ENCODE measurements around the gene SLC22A23.

SLC22A23 gene

DNA sequence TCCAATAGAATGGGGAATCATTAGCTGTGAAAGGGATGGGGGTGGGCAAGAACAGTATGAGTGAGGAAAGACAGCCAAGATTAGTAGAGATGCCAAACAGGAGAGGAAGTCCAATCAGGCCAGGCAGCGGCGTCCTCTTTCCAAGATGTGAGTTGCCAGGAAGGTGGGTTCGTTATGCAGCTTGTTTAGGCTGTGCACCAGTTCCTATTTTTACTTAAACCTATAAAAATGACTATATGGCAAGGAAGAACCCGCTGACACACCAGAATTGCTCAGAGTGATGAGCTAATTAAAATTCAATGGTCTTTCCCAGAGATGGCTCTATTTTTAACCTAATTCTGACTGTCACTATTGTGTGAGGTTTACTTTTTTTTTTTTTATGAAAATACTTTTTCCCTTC, 88.2 kb downstream of the SLC22A23 start:
- no peaks in the 10 kb centered on the region for H3K27me3 ChIP-seq
- H3K4me3 ChIP-seq = no peak overlapping the region
- H3K9ac ChIP-seq = no peak overlapping the region
- H3K36me3 ChIP-seq = no peaks in the 10 kb centered on the region
- no peak for TF ChIP-seq Cebpa-rat (IDR thresholded peaks at IDR 0.05)
- no peaks in the 10 kb centered on the region for H4K20me1 ChIP-seq
- H3K9me3 ChIP-seq (replicated peaks in 1 of 11) = no peaks in the 10 kb centered on the region
- H3K27ac ChIP-seq = peak overlapping the region in 2 of 11 experiments; percentile 55 to 60; a peak in 4 of 22 replicates
- peak overlapping the region in 4 of 11 experiments; percentile 4 to 90 (median 83); a peak in 6 of 22 replicates for H3K4me2 ChIP-seq
- peaks cover 30 to 61% (median 35%) of the 10 kb centered on the region in 10 experiments for H3K4me1 ChIP-seq

DNA sequence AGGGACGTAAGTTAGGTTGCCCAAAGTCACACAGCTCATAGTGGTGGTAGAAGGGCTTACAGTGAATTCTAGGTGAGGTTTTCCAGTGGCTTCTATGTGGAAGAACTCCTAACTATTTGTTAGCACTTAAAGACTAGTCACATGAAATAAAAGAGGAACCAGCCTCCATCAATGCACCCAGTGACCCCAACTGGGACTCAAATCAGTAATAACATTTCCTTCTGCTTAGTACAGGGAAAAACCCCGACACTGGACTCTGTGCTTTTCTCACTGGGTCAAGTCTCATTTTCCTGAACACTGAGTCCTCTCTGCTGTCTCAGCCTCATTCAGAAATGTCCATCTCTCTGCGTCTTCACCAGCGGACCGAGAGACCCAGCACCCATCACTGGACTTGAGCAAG, 89.2 kb downstream of the SLC22A23 start:
- Histone ChIP-seq H3K27ac (peak overlapping the region in 3 of 11 experiments; percentile 55 to 62 (median 60); a peak in 5 of 22 replicates), H4K20me1 (no peaks in the 10 kb centered on the region), H3K9me3 (replicated peaks in 1 of 11) (no peaks in the 10 kb centered on the region), H3K4me1 (peaks cover 19 to 50% (median 24%) of the 10 kb centered on the region in 10 experiments), H3K4me3 (no peak overlapping the region), H3K4me2 (peak overlapping the region; percentile 34 to 90 (median 56)), H3K36me3 (no peaks in the 10 kb centered on the region), H3K9ac (peak overlapping the region in 3 of 11 experiments; percentile 21 to 41 (median 28); a peak in 3 of 22 replicates), H3K27me3 (no peaks in the 10 kb centered on the region)
- no peak for TF ChIP-seq Cebpa-rat (IDR thresholded peaks at IDR 0.05)

DNA sequence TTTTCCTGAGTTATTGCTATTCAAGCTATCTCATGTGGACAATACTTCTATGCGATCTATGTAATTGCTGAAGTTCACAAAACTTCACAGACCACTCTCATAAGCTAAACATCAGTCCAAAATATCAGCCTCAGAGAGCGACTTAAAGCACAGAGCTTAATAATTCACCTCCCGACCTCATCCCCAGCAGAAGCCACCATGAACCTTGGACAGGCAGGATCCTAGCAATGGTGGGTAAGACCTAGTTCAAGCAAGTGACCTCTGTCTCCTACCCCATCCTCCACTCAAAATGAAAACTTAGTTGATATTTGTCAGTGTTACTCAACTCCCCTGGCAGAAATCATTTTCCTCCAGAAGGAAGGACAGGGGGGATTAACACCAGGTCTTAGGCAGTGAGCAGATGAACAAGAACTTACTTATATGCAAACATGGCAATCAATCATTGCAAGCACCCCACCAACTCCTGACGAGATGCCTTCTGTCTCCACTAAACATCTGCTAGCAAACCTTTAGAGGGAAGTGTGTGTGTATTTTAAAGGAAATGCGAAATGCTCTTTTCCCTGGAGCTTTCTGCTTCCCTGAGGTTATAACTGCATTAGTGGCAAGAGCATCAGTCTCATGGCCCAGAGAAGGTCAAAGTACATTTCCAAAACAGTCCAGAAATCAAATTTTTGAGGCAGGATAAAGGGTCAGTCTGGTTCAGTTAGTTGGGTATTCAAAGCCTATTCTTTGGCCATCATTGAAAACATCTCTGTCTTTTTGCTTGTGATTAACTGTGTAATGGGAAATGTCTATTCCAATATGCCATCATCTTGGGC, 90.0 kb downstream of the SLC22A23 start:
- Histone ChIP-seq H3K4me3 (no peak overlapping the region), H3K9me3 (replicated peaks in 1 of 11) (no peaks in the 10 kb centered on the region), H3K36me3 (no peaks in the 10 kb centered on the region), H3K4me1 (peaks cover 17 to 43% (median 21%) of the 10 kb centered on the region in 10 experiments), H4K20me1 (no peaks in the 10 kb centered on the region), H3K4me2 (peak overlapping the region; percentile 34 to 90 (median 56)), H3K9ac (peak overlapping the region in 1 of 11 experiments; percentile 21; a peak in 1 of 22 replicates), H3K27me3 (no peaks in the 10 kb centered on the region), H3K27ac (peak overlapping the region in 3 of 11 experiments; percentile 55 to 62 (median 60); a peak in 5 of 22 replicates)
- no peak for TF ChIP-seq Cebpa-rat (IDR thresholded peaks at IDR 0.05)

DNA sequence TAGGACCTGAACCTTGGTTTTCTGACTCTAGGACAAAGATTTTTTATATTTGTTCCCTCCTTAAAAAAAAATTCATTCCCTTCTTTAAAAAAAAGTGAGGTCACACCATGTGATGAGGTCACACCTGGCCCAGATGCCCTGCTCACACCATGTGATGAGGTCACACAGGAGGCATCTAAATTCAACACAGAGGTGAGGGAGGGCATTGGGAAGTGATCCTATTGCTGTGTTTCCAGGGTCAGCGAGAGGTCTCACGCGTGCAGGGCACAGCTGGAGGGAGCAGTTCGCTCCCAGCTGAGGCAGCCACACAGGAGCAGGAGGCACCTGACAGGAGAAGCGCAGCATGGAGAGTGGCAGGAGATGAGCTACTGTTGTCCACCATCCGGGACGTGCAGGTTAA, 92.5 kb downstream of the SLC22A23 start:
- Histone ChIP-seq H3K27me3 (no peaks in the 10 kb centered on the region), H4K20me1 (no peaks in the 10 kb centered on the region), H3K9ac (no peak overlapping the region), H3K36me3 (no peaks in the 10 kb centered on the region), H3K4me2 (no peak overlapping the region), H3K27ac (no peak overlapping the region), H3K4me3 (no peak overlapping the region), H3K9me3 (replicated peaks in 1 of 11) (no peaks in the 10 kb centered on the region), H3K4me1 (peaks cover 24 to 46% (median 33%) of the 10 kb centered on the region in 10 experiments)
- TF ChIP-seq Cebpa-rat (IDR thresholded peaks at IDR 0.05) = no peak

DNA sequence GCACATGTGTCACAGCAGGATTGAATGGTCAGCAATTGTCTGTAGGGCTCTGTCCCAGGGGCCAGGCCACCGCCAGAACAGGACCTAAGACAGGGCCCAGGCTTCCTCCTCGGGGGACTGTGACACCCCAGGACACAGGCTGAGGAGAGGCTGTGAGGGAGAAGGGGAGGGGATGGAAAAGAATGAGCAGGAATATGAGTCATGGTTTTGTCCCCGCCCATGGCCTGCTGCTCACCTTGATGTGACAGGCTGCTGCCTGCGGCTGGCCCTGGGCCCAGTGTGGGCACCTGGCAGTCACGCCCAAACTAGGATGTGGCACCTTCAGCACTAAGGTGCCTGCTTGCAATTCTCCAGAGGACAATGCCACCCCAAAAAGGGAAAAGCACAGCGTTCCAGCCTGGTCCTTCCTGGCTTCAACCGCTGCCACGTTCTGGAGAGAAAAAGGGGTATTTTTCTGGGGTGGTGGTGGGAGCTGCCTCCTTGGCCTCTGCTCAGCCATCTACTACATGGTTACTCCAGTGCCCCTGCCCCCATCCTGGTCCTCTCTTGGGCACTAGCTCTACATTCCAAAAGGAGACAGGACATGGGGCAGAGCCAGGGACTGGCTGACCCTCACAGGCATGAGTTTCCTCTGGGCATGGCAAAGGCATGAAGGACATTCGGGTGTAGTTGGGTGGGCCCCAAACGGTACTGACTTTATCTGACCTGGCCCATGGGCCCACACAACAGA, 93.4 kb downstream of the SLC22A23 start:
- H3K36me3 ChIP-seq = no peaks in the 10 kb centered on the region
- H3K4me3 ChIP-seq = no peak overlapping the region
- TF ChIP-seq Cebpa-rat (IDR thresholded peaks at IDR 0.05) = no peak
- no peaks in the 10 kb centered on the region for H3K9me3 ChIP-seq (replicated peaks in 1 of 11)
- no peak overlapping the region for H3K9ac ChIP-seq
- peaks cover 21 to 45% (median 33%) of the 10 kb centered on the region in 10 experiments for H3K4me1 ChIP-seq
- no peaks in the 10 kb centered on the region for H4K20me1 ChIP-seq
- H3K4me2 ChIP-seq = no peak overlapping the region
- no peak overlapping the region for H3K27ac ChIP-seq
- no peaks in the 10 kb centered on the region for H3K27me3 ChIP-seq

DNA sequence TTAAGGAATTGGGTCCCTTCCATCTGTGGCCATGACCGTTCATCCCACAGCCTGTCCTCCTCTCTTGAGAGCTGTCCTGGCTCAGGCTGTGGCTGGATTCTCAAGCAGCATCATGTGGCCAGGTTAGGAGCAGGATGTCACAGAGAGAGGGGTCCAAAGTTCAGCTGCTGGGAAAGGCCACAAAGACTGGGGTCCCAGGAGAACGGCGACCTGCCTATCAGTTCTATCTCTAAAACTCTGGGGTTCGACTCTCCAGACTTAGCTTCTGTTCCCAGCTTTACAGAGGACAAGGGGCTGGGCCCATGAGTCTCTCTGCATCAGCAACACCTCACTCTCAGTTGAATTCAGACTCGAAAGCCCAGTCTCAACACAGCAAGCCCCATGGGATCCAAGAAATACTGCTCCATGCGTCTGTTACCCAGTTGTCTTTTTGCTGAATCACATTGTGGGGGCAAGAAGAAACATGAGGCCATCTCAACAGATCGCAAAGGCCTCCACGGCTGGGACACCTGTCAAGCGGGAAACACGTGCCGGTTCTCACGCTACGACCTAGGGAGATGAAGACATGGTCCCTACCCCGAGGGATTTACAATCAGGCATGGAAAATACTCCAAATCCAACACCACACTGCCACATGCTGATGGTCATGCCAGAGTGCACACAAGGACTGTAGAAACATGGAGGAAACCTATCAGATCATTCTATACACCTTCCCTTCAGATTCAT, 95.4 kb downstream of the SLC22A23 start:
- TF ChIP-seq Cebpa-rat (IDR thresholded peaks at IDR 0.05) = no peak
- Histone ChIP-seq H3K4me1 (peaks cover 20 to 45% (median 32%) of the 10 kb centered on the region in 10 experiments), H3K36me3 (no peaks in the 10 kb centered on the region), H3K9ac (no peak overlapping the region), H4K20me1 (no peaks in the 10 kb centered on the region), H3K27ac (no peak overlapping the region), H3K4me3 (no peak overlapping the region), H3K4me2 (peak overlapping the region in 8 of 11 experiments; percentile 6 to 40 (median 23); a peak in 14 of 22 replicates), H3K27me3 (no peaks in the 10 kb centered on the region), H3K9me3 (replicated peaks in 1 of 11) (no peaks in the 10 kb centered on the region)

DNA sequence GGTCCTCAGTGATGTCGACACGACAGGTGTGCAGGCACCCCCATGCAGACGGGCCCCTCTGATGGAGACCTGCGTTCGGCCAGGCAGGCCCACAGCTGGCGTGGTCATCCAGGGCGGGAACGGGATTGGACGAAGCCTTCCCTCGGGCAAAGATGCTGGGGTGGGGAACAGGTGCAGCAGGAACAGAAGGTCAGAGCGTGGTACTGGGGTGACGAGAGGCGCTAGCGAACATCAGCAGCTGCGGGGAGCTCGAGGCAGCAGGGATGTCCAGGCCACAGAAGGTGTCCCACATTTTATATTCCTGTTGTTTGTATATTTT, 96.2 kb downstream of the SLC22A23 start:
- no peaks in the 10 kb centered on the region for H3K27me3 ChIP-seq
- no peaks in the 10 kb centered on the region for H4K20me1 ChIP-seq
- peak overlapping the region in 2 of 11 experiments; percentile 22 to 23; a peak in 2 of 22 replicates for H3K4me2 ChIP-seq
- H3K36me3 ChIP-seq = no peaks in the 10 kb centered on the region
- no peak overlapping the region; a peak in 1 of 22 replicates for H3K27ac ChIP-seq
- no peaks in the 10 kb centered on the region for H3K9me3 ChIP-seq (replicated peaks in 1 of 11)
- H3K4me3 ChIP-seq = no peak overlapping the region
- no peak overlapping the region for H3K9ac ChIP-seq
- peaks cover 21 to 39% (median 34%) of the 10 kb centered on the region in 10 experiments for H3K4me1 ChIP-seq
- TF ChIP-seq Cebpa-rat (IDR thresholded peaks at IDR 0.05) = no peak

DNA sequence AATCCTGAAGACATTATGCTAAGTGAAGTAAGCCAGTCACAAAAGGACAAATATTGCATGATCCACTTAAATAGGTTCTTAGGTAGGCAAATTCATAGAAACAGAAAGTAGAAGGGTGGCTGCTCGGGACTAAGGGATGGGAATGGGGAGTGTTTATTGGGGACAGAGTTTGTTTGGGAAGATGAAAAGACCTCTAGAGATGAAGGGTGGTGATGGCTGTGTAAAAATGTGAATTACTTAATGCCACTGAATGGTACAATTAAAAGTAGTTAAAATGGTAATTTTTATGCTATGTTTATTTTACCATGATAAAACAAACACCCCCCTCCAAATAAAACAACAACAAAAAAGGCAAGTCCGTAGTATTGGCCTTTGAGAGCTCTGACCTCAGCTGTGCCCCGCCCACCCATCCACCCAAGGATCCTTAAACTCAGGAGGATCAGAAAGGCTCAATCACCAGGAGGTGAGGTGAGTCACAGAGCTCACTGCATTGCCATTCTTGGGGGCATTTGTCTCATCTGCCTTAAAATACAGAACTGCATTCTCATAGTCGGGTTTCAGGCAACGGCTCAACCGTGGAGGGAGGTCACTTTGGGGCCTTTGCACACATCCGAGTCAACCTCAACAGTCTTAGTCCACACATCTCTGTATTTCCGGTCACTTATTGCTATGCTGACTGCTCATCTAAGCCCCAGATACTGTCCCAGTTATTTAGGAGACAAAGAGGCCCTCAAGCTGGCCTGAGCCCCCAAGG, 96.7 kb downstream of the SLC22A23 start:
- H3K4me3 ChIP-seq = no peak overlapping the region
- no peaks in the 10 kb centered on the region for H4K20me1 ChIP-seq
- H3K4me2 ChIP-seq = peak overlapping the region in 2 of 11 experiments; percentile 22 to 23; a peak in 2 of 22 replicates
- no peak for TF ChIP-seq Cebpa-rat (IDR thresholded peaks at IDR 0.05)
- no peaks in the 10 kb centered on the region for H3K9me3 ChIP-seq (replicated peaks in 1 of 11)
- H3K27ac ChIP-seq = no peak overlapping the region; a peak in 1 of 22 replicates
- no peaks in the 10 kb centered on the region for H3K27me3 ChIP-seq
- peaks cover 25 to 44% (median 39%) of the 10 kb centered on the region in 10 experiments for H3K4me1 ChIP-seq
- H3K36me3 ChIP-seq = no peaks in the 10 kb centered on the region
- H3K9ac ChIP-seq = no peak overlapping the region

Measured in BLaER1 treated with 17β-estradiol and CSF1 and Interleukin-3, amounts not matched to agents 10 nM and 100 nM (cell line).